Transverse colon (tissue), 4 donors: ENCODE measurements around the gene ADGB. TPM values are rescaled to one million over a fixed set of nuclear protein-coding genes. Genes with fewer than 3 reads are reported as not detected.
A peak's percentile ranks its signal among the peaks of the same experiment; 100 is the strongest.

Source experiments
- DNase-seq: peaks from one replicate; pipeline ENCODE4 v3.0.0-alpha.2; 2019
- H3K27ac ChIP-seq, 4 donors: fragments of 200-600 bp; sonication (generic); 2 replicates each; pipeline ENCODE4 v1.5.1; 2016 to 2018; ENCODE audit warnings: inconsistent platforms in 4 of 4
- H3K27me3 ChIP-seq: fragments of 200-600 bp; sonication (generic); 2 replicates; pipeline ENCODE4 v1.5.1; 2017; ENCODE audit warnings: inconsistent platforms
- H3K36me3 ChIP-seq, 4 donors: fragments of 200-600 bp; sonication (generic); 2 replicates each; pipeline ENCODE4 v1.5.1; 2017 to 2019; ENCODE audit warnings: inconsistent platforms in 4 of 4
- H3K4me1 ChIP-seq, 4 donors: fragments of 200-600 bp; sonication (generic); 2 replicates each; pipeline ENCODE4 v1.5.1; 2017 to 2020; ENCODE audit warnings: inconsistent platforms in 4 of 4
- H3K4me3 ChIP-seq, 4 donors: fragments of 200-600 bp; sonication (generic); 1 replicate in 1 of 4; 2 replicates in 3 of 4; pipeline versions ENCODE4 v1.5.1 to v1.6.1; 2017 to 2019; ENCODE audit warnings: inconsistent platforms in 4 of 4
- H3K9me3 ChIP-seq, 2 donors: fragments of 200-600 bp; sonication (generic); 2 replicates each; pipeline ENCODE4 v1.5.1; 2017 to 2019; ENCODE audit warnings: inconsistent platforms in 2 of 2
- EP300 ChIP-seq: sonication (generic); formaldehyde crosslinking; IDR thresholded peaks from one replicate; pipeline ENCODE4 v1.6.1; 2017; ENCODE audit warnings: antibody characterized with exemption, low read depth
- POLR2A ChIP-seq: fragments of 450-650 bp; IDR thresholded peaks from one replicate; pipeline ENCODE4 v1.6.1; 2016; ENCODE audit warnings: antibody characterized with exemption, mild to moderate bottlenecking, moderate library complexity
- POLR2AphosphoS5 ChIP-seq, 3 donors: sonication (generic); formaldehyde crosslinking; IDR thresholded peaks; one replicate each; pipeline ENCODE4 v1.6.1; 2016; ENCODE audit warnings: antibody characterized with exemption in 3 of 3
- WGBS, 2 donors: methylation state at CpG; one replicate each; pipeline ENCODE4 v1.1.5; 2018; ENCODE audit warnings: low coverage in 1 of 2; 5-methylcytosine and 5-hydroxymethylcytosine counted together
- in situ Hi-C, 4 donors: fragments of 200-750 bp; cut with MboI; loops; one replicate each; pipeline versions ENCODE4 v1.15.0 to v1.15.1; 2017; ENCODE audit warnings: low sequenced_read_pairs in 3 of 4, low pct_ligation_motif_present in 1 of 4, low pct_unique_long_range_greater_than_20kb in 1 of 4
- intact Hi-C: fragments of 100-400 bp; cut with DNase I; formaldehyde crosslinking; loops from one replicate; pipeline ENCODE4 v1.15.1; 2023; ENCODE audit warnings: low total_unique reads
- total RNA-seq, 4 donors: library from RNA; depleted of rRNA; stranded (reverse); fragments of >200 nt; gene quantifications; one replicate each; pipeline ENCODE4 v1.1.0, GENCODE V29; 2016
- TF ChIP-seq, protein P1 (sequence below), 5 experiments: fragments of 200-600 bp in 3 of 5; fragments of 450-650 bp in 2 of 5; sonication (generic) in 3 of 5; IDR thresholded peaks; 1 replicate in 2 of 5; 2 replicates in 3 of 5; pipeline ENCODE4 v1.5.1; 2016 to 2017; ENCODE audit warnings: antibody characterized with exemption in 5 of 5, inconsistent platforms in 3 of 5, mild to moderate bottlenecking in 2 of 5, moderate library complexity in 1 of 5

ADGB gene
- total RNA-seq = 10 to 100 TPM in 1 of 4 donors, 1 to 10 TPM in 3; 1.1 to 28.7 (median 3.2) TPM

DNA sequence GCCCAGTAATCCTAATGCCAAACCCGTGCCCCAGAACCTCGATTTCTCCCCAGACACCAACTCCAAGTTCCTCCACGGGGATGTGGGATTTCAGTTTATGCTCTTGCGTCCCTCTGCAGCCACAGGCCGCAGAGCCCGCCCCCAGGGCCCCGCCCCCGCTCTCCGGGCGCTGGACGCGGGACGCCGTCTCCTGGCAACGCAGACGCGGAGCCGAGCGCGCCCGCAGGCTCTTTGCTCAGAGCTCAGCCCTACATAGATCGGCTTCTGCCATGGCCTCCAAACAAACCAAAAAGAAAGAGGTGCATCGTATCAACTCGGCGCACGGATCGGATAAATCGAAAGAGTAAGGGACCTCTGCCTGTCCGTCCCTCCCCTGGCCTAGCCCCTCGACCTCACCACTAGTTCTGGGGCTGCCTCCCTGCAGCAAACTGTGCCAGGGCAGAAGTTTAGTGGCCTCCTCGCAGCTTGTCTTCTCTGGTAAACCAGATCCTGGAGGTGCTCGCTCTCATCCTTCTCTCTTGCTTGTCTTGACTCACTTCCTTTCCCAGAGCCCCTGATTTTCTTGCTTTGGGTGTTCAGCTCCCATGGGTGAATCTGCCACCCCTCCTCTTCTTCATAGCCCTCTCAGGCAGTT is at the start of gene ADGB:
ADGB (plus strand) TSS at position 201 of the 634 bp plus-strand sequence; CDS start at position 270, 69 bp downstream.
- Histone ChIP-seq H3K4me3 (peak within 1 kb of the TSS in 3 of 4 donors; percentile 31 to 58 (median 32)), H3K36me3 (no peaks in the 10 kb centered on the region), H3K9me3 (no peaks in the 10 kb centered on the region), H3K27me3 (no peaks in the 10 kb centered on the region), H3K4me1 (peaks cover 0 to 27% (median 7%) of the 10 kb centered on the region in 4 donors), H3K27ac (peak within 1 kb of the TSS in 3 of 4 donors; percentile 59 to 72 (median 65))
- in situ Hi-C loops (no loop called here), intact Hi-C loops (no loop called here)
- WGBS, 2 donors = 4 to 19% methylated on average over 9 to 32 of the region's 32 CpGs
- DNase-seq = peak; percentile 78
- TF ChIP-seq POLR2AphosphoS5 (IDR thresholded peaks at IDR 0.05) (no peak), POLR2A (no peak), EP300 (no peak)
- TF ChIP-seq, protein P1, sequence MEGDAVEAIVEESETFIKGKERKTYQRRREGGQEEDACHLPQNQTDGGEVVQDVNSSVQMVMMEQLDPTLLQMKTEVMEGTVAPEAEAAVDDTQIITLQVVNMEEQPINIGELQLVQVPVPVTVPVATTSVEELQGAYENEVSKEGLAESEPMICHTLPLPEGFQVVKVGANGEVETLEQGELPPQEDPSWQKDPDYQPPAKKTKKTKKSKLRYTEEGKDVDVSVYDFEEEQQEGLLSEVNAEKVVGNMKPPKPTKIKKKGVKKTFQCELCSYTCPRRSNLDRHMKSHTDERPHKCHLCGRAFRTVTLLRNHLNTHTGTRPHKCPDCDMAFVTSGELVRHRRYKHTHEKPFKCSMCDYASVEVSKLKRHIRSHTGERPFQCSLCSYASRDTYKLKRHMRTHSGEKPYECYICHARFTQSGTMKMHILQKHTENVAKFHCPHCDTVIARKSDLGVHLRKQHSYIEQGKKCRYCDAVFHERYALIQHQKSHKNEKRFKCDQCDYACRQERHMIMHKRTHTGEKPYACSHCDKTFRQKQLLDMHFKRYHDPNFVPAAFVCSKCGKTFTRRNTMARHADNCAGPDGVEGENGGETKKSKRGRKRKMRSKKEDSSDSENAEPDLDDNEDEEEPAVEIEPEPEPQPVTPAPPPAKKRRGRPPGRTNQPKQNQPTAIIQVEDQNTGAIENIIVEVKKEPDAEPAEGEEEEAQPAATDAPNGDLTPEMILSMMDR (IDR thresholded peaks at IDR 0.05) = no peak

DNA sequence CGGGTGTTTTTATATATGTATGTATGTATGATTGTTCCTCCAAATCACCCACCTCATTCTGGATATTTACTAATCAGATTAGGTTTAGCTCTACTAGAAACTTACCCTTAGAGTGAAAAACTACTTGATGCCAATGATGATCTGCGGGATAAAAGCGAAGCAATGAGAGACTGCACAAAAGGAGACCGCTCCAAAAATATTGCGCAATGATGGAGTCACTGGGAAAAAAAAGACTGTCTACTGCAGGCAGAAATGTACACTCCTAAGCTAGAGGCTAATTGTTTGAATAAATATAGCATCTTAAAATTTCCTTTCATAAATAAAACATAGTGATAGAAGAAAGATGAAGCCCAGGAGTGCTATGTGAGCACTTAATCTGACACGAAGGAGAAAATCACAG is 47.9 kb upstream of the ADGB start:
- Histone ChIP-seq H3K27ac (no peak overlapping the region), H3K4me1 (peaks cover 3 to 35% (median 16%) of the 10 kb centered on the region in 4 donors), H3K27me3 (no peaks in the 10 kb centered on the region), H3K36me3 (peaks cover 0 to 26% (median 5%) of the 10 kb centered on the region in 4 donors), H3K4me3 (no peak overlapping the region), H3K9me3 (no peaks in the 10 kb centered on the region)
- 73 to 84% methylated on average over 6 of the region's 6 CpGs for WGBS, 2 donors
- no peak for DNase-seq
- in situ Hi-C loops = no loop called here
- intact Hi-C loops = no loop called here
- TF ChIP-seq, protein P1 (IDR thresholded peaks at IDR 0.05) = no peak

DNA sequence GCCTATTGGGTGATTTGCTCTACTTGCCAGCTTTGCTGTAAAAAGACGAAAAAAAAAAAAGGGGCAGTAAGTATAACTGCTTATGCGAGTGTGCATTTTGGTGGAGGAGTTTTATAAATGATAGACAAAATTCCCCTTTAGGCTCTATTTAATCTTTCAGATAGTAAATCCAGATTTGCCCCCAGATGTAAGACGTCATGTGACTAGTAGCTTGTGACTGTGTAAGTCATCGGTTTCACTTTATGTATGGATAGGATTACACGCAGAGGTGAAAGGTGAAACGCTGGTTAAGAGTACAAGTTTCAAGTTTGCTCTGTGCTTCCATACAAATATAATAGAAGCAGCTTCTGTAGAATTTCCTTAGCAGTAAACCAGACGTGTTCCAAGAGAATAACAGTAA is 47.2 kb upstream of the ADGB start:
- no peak for TF ChIP-seq POLR2AphosphoS5 (IDR thresholded peaks at IDR 0.05)
- no peak for TF ChIP-seq EP300
- no peak for TF ChIP-seq POLR2A
- TF ChIP-seq, protein P1 (IDR thresholded peaks at IDR 0.05) = no peak
- no peak for DNase-seq
- 60 to 72% methylated on average over 7 of the region's 7 CpGs for WGBS, 2 donors
- Histone ChIP-seq H3K36me3 (peaks cover 0 to 26% (median 5%) of the 10 kb centered on the region in 4 donors), H3K9me3 (no peaks in the 10 kb centered on the region), H3K4me3 (no peak overlapping the region), H3K4me1 (peaks cover 0 to 28% (median 13%) of the 10 kb centered on the region in 4 donors), H3K27me3 (no peaks in the 10 kb centered on the region), H3K27ac (no peak overlapping the region)
- in situ Hi-C loops (no loop called here), intact Hi-C loops (no loop called here)

DNA sequence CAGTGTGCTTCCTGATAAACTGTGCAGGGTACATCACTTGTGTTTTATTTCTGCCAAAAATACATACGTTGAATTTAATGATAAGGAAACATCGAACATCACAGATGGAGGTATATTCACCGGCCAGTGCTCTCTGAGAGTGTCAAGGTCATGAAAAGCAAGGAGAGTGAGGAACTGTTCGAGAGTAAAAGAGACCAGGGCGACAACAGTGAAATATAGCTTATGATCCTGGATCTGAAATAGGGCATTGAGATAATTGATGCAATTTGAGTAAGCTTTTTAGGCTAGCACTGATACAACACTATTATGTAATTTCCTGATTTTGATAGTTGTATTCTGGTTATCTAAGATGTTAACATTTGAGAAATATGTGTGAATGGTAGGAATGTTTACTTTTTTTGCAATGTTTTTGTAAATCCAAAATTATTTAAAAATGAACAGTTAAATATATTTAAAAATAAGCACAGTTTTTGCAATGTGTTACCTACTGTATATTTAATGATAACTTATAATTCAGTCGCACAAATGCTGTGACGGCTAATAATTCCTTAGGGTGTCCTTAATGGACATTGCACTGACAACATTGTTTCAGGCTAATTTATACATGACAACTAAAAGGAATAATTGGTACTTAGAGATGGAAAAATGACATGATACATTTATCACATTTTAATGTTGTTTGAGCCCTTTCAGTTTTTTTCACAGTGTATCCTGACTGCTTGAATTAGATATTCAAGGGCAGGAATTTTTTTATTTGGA is 45.2 kb upstream of the ADGB start:
- TF ChIP-seq POLR2AphosphoS5 (IDR thresholded peaks at IDR 0.05) (no peak), POLR2A (no peak), EP300 (no peak)
- TF ChIP-seq, protein P1 (IDR thresholded peaks at IDR 0.05) = no peak
- H3K4me3 ChIP-seq = no peak overlapping the region
- intact Hi-C loops = no loop called here
- H3K9me3 ChIP-seq = no peaks in the 10 kb centered on the region
- peaks cover 0 to 26% (median 5%) of the 10 kb centered on the region in 4 donors for H3K36me3 ChIP-seq
- DNase-seq = no peak
- peaks cover 0 to 11% (median 5%) of the 10 kb centered on the region in 4 donors for H3K4me1 ChIP-seq
- 85 to 87% methylated on average over 5 to 7 of the region's 7 CpGs for whole genome bisulfite sequencing, 2 donors
- in situ Hi-C loops = no loop called here
- no peaks in the 10 kb centered on the region for H3K27me3 ChIP-seq
- H3K27ac ChIP-seq = no peak overlapping the region
